Epithelial cell of proximal tubule (primary cell): ENCODE data around the gene UBAP1L. TPM values are rescaled to one million over a fixed set of nuclear protein-coding genes. Genes with fewer than 3 reads are reported as not detected.
"Not testable (repeated sequence)": the region's sequence is repeated elsewhere in the genome, so short reads cannot be mapped to it uniquely, and the experiment has no call there.

Source experiments
- DNase-seq: peaks from one replicate; pipeline ENCODE4 v3.0.0-alpha.2; 2011; ENCODE audit warnings: low read depth
- H3K4me3 ChIP-seq: 2 replicates; pipeline ENCODE4 v1.5.1; 2011; ENCODE audit warnings: low read depth, mild to moderate bottlenecking, low read length
- total RNA-seq: library from RNA; depleted of rRNA; stranded (reverse); fragments of >200 nt; gene quantifications from 2 replicates; pipeline ENCODE4 v1.2.3, GENCODE V29; 2015
- TF ChIP-seq, protein P1 (sequence below): conservative IDR thresholded peaks from 2 replicates; pipeline ENCODE4 v1.5.1; 2012; ENCODE audit warnings: low read depth, mild to moderate bottlenecking, low read length

Gene UBAP1L
- total RNA-seq, 1 donor from 2014 or later = 0.23 TPM

DNA sequence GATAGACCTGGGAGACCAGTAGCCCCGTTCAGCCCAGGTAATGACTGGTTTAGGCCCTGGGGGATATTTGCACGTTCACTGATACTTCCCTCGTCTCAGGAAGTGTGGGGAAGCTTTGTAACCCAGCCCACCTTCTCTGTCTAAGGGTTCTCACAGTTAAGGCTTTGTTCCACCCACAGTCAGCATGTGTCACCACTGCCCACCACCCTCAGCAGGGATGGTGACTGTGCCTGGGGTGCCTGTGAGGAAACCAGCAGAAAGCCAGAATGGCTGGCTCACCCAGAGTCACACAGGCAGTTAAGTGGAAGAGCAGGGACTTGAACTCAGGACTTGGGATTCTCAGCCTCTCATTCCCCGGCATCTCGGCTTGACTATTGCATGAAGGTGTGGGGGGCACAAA, 33.2 kb downstream of the UBAP1L start:
- H3K4me3 ChIP-seq = no peak overlapping the region
- TF ChIP-seq, protein P1, sequence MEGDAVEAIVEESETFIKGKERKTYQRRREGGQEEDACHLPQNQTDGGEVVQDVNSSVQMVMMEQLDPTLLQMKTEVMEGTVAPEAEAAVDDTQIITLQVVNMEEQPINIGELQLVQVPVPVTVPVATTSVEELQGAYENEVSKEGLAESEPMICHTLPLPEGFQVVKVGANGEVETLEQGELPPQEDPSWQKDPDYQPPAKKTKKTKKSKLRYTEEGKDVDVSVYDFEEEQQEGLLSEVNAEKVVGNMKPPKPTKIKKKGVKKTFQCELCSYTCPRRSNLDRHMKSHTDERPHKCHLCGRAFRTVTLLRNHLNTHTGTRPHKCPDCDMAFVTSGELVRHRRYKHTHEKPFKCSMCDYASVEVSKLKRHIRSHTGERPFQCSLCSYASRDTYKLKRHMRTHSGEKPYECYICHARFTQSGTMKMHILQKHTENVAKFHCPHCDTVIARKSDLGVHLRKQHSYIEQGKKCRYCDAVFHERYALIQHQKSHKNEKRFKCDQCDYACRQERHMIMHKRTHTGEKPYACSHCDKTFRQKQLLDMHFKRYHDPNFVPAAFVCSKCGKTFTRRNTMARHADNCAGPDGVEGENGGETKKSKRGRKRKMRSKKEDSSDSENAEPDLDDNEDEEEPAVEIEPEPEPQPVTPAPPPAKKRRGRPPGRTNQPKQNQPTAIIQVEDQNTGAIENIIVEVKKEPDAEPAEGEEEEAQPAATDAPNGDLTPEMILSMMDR = no peak
- no peak for DNase-seq

DNA sequence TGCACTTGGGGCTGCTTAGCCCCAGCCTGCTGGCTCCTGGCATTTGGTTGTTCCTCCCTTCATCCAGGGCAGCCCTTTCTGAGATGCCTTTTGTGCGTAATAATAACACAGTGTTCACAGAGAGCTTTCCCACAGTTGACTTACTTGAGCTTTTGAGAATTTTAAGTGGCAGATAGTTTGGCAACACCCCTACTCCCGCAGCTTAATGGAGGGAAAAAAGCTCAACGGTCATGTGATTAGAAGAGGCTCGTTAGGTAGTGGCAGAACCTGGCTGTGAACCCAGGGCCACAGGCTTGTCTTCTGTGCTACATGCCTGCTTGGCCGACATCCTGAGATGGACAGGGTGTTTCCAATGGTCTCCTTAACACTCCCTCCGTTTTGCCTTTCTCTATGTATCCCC, 33.7 kb downstream of the UBAP1L start:
- H3K4me3 ChIP-seq = no peak overlapping the region
- no peak for DNase-seq
- TF ChIP-seq, protein P1 = no peak

DNA sequence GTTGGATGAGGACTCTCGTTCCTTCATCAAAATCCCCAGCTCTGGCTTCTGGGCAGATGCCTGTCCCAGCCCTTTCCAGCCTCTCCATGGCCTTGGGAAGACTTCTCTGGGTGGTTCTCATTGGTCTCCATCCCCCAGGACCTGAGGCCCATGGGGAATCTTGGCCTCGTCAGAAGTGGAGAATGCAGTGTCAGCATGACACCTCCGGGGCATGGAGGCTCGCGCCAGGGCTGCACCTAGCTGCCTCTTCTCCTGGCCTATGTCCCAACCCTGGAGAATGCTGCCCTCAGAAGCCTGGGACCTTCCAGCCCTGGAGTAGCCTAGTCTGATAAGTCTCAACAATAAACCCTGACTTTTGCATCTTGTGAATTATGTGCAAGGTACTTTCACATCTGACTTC, 35.4 kb downstream of the UBAP1L start:
- H3K4me3 ChIP-seq = no peak overlapping the region
- no peak for DNase-seq
- TF ChIP-seq, protein P1 = no peak

DNA sequence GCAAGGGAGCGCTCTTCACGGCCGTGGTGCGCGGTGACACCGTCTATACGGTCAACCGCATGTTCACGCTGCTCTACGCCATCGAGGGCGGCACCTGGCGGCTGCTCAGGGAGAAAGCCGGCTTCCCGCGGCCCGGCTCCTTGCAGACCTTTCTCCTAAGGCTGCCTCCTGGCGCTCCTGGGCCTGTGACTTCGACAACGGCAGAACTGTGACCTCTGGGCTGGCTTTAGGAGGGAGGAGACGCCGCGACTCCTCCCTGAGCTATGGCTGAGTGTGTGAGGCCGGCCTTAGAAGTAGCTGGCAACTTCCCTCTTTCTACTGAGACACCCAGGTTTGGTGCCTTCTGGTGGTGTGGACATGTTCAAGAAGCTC, 37.0 kb downstream of the UBAP1L start:
- DNase-seq = no peak
- TF ChIP-seq, protein P1 = peak; percentile 69
- H3K4me3 ChIP-seq = no peak overlapping the region

DNA sequence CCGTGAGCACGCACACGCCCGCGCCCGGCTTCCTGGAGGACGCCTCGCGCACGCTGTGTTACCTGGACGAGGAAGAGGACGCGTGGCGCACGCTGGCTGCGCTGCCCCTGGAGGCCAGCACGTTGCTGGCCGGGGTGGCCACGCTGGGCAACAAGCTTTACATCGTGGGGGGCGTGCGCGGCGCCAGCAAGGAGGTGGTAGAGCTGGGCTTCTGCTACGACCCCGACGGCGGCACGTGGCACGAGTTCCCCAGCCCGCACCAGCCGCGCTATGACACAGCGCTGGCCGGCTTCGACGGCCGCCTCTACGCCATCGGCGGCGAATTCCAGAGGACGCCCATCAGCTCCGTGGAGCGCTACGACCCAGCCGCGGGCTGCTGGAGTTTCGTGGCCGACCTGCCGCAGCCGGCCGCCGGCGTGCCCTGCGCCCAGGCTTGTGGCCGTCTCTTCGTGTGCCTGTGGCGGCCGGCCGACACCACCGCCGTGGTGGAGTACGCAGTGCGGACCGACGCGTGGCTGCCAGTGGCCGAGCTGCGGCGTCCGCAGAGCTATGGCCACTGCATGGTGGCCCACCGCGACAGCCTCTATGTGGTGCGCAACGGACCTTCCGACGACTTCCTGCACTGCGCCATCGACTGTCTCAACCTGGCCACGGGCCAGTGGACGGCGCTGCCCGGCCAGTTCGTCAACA, 37.6 kb downstream of the UBAP1L start:
- no peak for DNase-seq
- TF ChIP-seq, protein P1 = no peak
- H3K4me3 ChIP-seq = no peak overlapping the region

DNA sequence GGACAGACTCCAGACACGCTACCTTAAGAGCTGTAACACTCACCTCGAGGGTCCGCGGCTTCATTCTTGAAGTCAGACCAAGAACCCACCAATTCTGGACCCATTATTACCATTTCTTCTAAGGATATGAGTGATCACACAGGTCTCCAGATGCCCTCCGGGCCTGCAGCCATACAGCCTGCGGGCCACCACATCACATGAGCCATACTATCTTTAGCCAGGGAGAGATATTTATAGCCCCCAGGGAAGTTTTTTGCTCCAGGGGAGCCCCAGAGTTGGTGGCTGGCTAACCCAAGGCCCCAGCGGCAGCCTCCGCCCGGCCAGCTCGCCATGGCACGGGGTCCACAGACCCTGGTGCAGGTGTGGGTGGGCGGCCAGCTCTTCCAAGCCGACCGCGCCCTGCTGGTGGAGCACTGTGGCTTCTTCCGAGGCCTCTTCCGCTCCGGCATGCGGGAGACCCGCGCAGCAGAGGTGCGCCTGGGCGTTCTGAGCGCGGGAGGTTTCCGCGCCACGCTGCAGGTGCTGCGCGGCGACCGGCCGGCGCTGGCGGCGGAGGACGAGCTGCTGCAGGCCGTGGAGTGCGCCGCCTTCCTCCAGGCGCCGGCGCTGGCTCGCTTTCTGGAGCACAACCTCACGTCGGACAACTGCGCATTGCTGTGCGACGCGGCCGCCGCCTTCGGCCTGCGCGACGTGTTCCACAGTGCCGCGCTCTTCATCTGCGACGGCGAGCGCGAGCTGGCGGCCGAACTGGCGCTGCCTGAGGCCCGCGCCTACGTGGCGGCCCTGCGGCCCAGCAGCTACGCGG, 38.3 kb downstream of the UBAP1L start, which contains the start of gene KBTBD13:
Gene KBTBD13, plus strand, starts transcription at position 261 of the 805 bp plus-strand sequence. Its CDS starts 70 bp downstream, at position 331.
- no peak within 1 kb of the TSS for H3K4me3 ChIP-seq
- no peak for DNase-seq

DNA sequence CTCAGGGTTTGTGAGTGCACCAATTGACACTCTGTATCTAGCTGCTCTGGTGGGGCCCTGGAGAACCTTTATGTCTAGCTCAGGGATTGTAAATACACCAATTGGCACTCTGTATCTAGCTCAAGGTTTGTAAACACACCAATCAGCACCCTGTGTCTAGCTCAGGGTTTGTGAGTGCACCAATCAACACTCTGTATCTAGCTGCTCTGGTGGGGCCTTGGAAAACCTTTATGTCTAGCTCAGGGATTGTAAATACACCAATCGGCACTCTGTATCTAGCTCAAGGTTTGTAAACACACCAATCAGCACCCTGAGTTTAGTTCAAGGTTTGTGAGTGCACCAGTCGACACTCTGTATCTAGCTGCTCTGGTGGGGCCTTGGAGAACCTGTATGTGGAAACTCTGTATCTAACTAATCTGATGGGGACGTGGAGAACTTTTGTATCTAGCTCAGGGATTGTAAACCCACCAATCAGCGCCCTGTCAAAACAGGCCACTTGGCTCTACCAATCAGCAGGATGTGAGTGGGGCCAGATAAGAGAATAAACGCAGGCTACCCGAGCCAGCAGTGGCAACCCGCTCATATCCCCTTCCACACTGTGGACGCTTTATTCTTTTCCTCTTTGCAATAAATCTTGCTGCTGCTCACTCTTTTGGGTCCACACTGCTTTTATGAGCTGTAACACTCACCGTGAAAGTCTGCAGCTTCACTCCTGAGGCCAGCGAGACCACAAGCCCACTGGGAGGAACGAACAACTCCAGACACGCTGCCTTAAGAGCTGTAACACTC, 39.2 kb downstream of the UBAP1L start:
- H3K4me3 ChIP-seq, DNase-seq: not testable (repeated sequence)

More for the DNA sequence above, 38.3 kb downstream of the UBAP1L start, which contains the start of gene KBTBD13:
- TF ChIP-seq, protein P1 = no peak

DNA sequence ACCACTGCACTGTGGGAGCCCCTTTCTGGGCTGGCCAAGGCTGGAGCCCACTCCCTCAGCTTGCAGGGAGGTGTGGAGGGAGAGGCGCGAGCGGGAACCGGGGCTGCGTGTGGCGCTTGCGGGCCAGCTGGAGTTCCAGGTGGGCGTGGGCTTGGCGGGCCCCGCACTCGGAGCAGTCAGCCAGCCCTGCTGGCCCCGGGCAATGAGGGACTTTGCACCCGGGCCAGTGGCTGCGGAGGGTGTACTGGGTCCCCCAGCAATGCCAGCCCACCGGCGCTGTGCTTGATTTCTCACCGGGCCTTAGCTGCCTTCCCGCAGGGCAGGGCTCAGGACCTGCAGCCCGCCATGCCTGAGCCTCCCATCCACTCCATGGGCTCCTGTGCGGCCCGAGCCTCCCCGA, 40.1 kb downstream of the UBAP1L start:
- not testable (repeated sequence) for H3K4me3 ChIP-seq, DNase-seq
